IPS-20b (cell line): ENCODE measurements around the gene CDKN1A.
"Not testable (repeated sequence)": the region's sequence is repeated elsewhere in the genome, so short reads cannot be mapped to it uniquely, and the experiment has no call there.

ENCODE experiments used
- H3K27ac ChIP-seq: one replicate; pipeline ENCODE4 v1.5.1; 2013; ENCODE audit warnings: low read length
- H3K27me3 ChIP-seq: 2 replicates; pipeline ENCODE4 v1.6.1; 2013; ENCODE audit warnings: mild to moderate bottlenecking, low read length, inconsistent platforms; ENCODE audit not compliant: insufficient read depth
- H3K36me3 ChIP-seq: 2 replicates; pipeline ENCODE4 v1.6.1; 2013; ENCODE audit warnings: low read depth, mild to moderate bottlenecking, inconsistent platforms, low read length, moderate library complexity; ENCODE audit not compliant: insufficient read depth
- H3K4me1 ChIP-seq: 2 replicates; pipeline ENCODE4 v1.6.1; 2013; ENCODE audit warnings: mild to moderate bottlenecking, control low read depth, inconsistent platforms, low read length, moderate library complexity; ENCODE audit not compliant: insufficient read depth
- H3K4me3 ChIP-seq: 2 replicates; pipeline ENCODE4 v1.5.1; 2013; ENCODE audit warnings: mild to moderate bottlenecking, low read length, inconsistent platforms
- H3K9ac ChIP-seq: 2 replicates; pipeline ENCODE4 v1.6.1; 2013; ENCODE audit warnings: low read depth, mild to moderate bottlenecking, inconsistent platforms, low read length, moderate library complexity
- H3K9me3 ChIP-seq: 2 replicates; pipeline ENCODE4 v1.6.1; 2013; ENCODE audit warnings: mild to moderate bottlenecking, low read depth, low read length, inconsistent platforms; ENCODE audit not compliant: insufficient read depth

Gene CDKN1A

DNA sequence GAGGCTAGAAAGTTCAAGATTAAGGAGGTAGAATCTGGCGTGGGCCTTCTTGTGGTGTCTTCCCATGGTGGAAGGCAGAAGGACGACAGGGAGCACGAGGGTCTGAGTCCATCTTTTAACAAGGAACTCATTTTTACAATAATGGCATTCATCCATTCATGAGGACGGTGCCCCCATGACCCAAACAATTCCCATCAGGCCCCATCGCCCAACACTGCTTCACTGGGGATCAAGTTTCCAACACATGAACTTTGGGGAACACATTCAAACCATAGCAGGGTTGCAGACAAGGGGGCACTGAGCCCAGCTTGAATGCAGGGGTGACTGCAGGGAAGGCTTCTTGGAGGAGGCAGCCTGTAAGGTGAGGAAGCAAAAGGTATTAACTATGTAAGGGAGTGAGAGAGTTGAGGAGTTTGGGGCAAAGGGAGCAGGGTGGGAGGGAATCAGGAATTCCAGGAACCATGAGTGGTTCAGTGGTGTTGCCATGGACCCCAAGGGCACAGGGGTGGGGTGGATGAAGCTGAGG, 24.6 kb downstream of the CDKN1A start:
- no peaks in the 10 kb centered on the region for H3K4me1 ChIP-seq
- no peak overlapping the region for H3K4me3 ChIP-seq
- no peaks in the 10 kb centered on the region for H3K27me3 ChIP-seq
- no peak overlapping the region for H3K9ac ChIP-seq
- no peak overlapping the region for H3K27ac ChIP-seq
- no peaks in the 10 kb centered on the region for H3K9me3 ChIP-seq
- H3K36me3 ChIP-seq: no peaks in the 10 kb centered on the region

DNA sequence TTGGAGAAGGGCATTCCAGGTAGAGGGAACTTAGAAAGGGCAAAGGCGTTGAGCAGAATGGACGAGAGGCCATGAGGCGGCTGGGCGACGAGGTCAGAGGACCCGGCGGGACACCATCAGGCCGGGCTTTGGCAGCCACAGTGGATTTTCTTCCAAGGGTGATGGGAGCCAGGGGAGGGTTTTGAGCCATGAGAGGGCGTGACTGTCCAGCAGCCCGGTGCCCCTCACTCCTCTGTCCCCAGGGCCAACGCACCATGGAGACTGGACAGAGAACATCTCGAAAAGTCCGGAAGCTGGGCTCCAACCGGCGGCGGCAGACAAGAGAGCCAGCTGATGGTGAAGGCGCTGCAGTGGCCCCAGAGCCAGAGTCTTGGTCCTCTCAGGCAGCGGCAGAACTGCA, 25.5 kb downstream of the CDKN1A start:
- H3K27me3 ChIP-seq: no peaks in the 10 kb centered on the region
- no peaks in the 10 kb centered on the region for H3K36me3 ChIP-seq
- H3K4me1 ChIP-seq: no peaks in the 10 kb centered on the region
- no peak overlapping the region for H3K9ac ChIP-seq
- H3K27ac ChIP-seq: no peak overlapping the region
- H3K4me3 ChIP-seq: no peak overlapping the region
- no peaks in the 10 kb centered on the region for H3K9me3 ChIP-seq

- not testable (repeated sequence) for H3K4me1 ChIP-seq, H3K27ac ChIP-seq, H3K9me3 ChIP-seq, H3K9ac ChIP-seq, H3K36me3 ChIP-seq, H3K27me3 ChIP-seq, H3K4me3 ChIP-seq
Observed at GRCh38 chr6:36704961-36705577, 26.6 kb downstream of the CDKN1A start.

DNA sequence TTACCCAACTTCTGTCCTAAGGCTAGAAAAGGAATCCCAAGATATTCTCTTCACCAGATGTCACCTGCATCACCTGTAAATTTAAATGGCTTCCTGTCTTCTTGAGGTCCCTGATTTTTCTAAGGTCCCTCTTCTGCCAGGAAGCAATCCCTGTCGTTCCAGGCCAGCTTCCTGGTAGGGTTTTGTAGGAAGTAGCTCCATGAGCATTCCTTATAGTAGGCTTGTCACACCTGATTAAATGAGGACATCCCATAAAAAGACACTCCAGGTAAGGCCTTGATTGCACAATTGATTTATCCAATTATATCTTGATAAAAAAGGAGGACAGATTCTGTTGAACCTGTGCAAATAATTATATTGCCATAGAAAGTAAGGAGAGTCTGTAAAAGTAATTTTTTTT, 27.8 kb downstream of the CDKN1A start:
- no peak overlapping the region for H3K4me3 ChIP-seq
- no peak overlapping the region for H3K27ac ChIP-seq
- H3K4me1 ChIP-seq: no peaks in the 10 kb centered on the region
- H3K36me3 ChIP-seq: no peaks in the 10 kb centered on the region
- no peak overlapping the region for H3K9ac ChIP-seq
- H3K27me3 ChIP-seq: no peaks in the 10 kb centered on the region
- no peaks in the 10 kb centered on the region for H3K9me3 ChIP-seq

- Histone ChIP-seq H3K27me3 (no peaks in the 10 kb centered on the region), H3K9me3 (no peaks in the 10 kb centered on the region), H3K4me3 (no peak overlapping the region), H3K27ac (no peak overlapping the region), H3K36me3 (no peaks in the 10 kb centered on the region), H3K9ac (no peak overlapping the region), H3K4me1 (no peaks in the 10 kb centered on the region; the same call in 1 of the 2 replicates)
Observed at GRCh38 chr6:36712816-36713215, 34.3 kb downstream of the CDKN1A start.

DNA sequence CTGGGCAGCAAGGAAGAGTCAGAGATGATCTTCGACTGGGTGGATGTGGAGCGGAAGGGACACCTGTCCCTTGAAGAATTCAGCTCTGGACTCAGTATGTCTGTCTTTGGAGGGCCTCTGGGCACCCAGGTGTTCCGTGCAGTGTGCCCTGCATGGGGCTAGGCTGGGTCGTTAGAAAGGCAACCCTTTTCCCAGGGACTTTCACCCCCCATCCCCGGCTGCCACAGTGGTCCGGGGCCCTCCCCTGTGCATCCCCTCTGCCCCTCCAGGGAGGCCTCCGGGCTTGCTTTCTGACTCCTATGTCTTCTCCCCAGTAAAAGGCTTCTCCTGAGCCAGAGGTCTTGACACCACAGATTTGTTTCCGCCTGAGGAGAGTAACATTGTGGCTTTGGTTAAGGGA, 35.3 kb downstream of the CDKN1A start:
- H3K27ac ChIP-seq: no peak overlapping the region
- H3K9ac ChIP-seq: no peak overlapping the region
- no peaks in the 10 kb centered on the region for H3K9me3 ChIP-seq

GRCh38 chr6:36714511-36714910, 36.0 kb downstream of the CDKN1A start:
- Histone ChIP-seq H3K9me3 (no peaks in the 10 kb centered on the region), H3K9ac (no peak overlapping the region), H3K36me3 (no peaks in the 10 kb centered on the region), H3K4me3 (no peak overlapping the region), H3K27me3 (no peaks in the 10 kb centered on the region), H3K4me1 (no peaks in the 10 kb centered on the region; the same call in 1 of the 2 replicates), H3K27ac (no peak overlapping the region)

More for the DNA sequence above, 35.3 kb downstream of the CDKN1A start:
- Histone ChIP-seq H3K36me3 (no peaks in the 10 kb centered on the region), H3K27me3 (no peaks in the 10 kb centered on the region), H3K4me1 (no peaks in the 10 kb centered on the region; the same call in 1 of the 2 replicates), H3K4me3 (no peak overlapping the region)

- no peaks in the 10 kb centered on the region for H3K36me3 ChIP-seq
- no peak overlapping the region for H3K9ac ChIP-seq
- H3K4me3 ChIP-seq: no peak overlapping the region
- H3K4me1 ChIP-seq: no peaks in the 10 kb centered on the region; the same call in 1 of the 2 replicates
- H3K27me3 ChIP-seq: no peaks in the 10 kb centered on the region
- no peaks in the 10 kb centered on the region for H3K9me3 ChIP-seq
- H3K27ac ChIP-seq: no peak overlapping the region
Observed at GRCh38 chr6:36715469-36715868, 37.0 kb downstream of the CDKN1A start.

DNA sequence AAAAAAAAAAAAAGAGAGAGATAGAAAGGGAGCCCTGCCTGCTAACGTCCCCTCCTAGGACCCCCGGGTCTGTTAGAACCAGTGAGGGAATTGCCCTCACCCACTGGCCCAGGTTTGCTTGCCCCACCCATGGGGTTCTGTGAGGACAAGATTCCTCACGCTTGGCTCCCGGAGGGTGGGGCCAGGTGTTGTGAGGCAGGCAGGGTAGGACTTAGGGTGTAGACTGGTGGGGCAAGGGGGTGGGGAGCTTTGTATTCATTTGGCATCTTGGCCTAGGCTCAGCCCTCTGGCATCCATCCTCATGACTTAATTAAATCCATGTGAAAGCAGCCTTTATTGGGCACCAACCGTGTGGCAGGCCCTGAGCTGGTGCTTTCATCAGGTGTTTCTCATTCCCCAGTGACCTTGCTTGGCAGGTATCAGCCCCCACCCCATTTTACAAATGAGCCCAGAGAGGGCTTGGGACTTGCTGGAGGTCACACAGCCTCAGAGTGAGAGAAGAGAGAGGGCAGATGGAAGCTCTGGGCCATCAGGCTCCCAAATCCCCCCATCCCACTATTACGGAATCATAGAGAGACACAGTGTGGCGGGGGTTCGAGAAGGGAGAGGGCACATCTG, 38.1 kb downstream of the CDKN1A start:
- no peak overlapping the region for H3K4me3 ChIP-seq
- H3K9me3 ChIP-seq: no peaks in the 10 kb centered on the region
- no peaks in the 10 kb centered on the region; the same call in 1 of the 2 replicates for H3K4me1 ChIP-seq
- no peak overlapping the region for H3K9ac ChIP-seq
- H3K27ac ChIP-seq: no peak overlapping the region
- H3K36me3 ChIP-seq: no peaks in the 10 kb centered on the region
- H3K27me3 ChIP-seq: no peaks in the 10 kb centered on the region

- Histone ChIP-seq H3K4me1 (no peaks in the 10 kb centered on the region; the same call in 1 of the 2 replicates), H3K9ac (no peak overlapping the region), H3K4me3 (no peak overlapping the region), H3K27me3 (no peaks in the 10 kb centered on the region), H3K9me3 (no peaks in the 10 kb centered on the region), H3K36me3 (no peaks in the 10 kb centered on the region), H3K27ac (no peak overlapping the region)
Observed at GRCh38 chr6:36717231-36717825, 38.8 kb downstream of the CDKN1A start.

GRCh38 chr6:36717871-36718540, 39.5 kb downstream of the CDKN1A start:
- Histone ChIP-seq H3K36me3 (no peaks in the 10 kb centered on the region), H3K9ac (no peak overlapping the region), H3K9me3 (no peaks in the 10 kb centered on the region), H3K27ac (no peak overlapping the region), H3K4me1 (no peaks in the 10 kb centered on the region; the same call in 1 of the 2 replicates), H3K4me3 (no peak overlapping the region), H3K27me3 (no peaks in the 10 kb centered on the region)
